ENCODE measurements around the gene HOGA1.

DNA sequence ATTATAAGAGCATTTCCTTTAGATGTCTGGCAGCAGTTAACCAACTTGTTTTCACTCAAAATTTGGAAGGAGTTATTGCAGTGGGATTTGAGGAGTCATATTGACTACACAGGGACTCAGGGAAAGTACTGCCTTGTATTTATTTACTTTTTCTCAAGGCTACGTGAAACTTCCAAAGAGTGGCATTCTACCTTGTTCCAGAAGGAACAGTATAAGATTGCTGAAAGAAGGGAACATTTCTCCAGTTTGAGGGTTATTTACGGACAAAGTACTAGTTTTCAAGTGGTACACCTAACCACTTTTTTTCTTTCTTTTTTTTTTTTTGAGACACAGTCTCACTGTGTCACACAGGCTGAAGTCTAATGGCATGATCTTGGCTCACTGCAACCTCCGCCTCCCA, 44.0 kb downstream of the HOGA1 start:
- TF ChIP-seq POLR2A (IDR thresholded peaks at IDR 0.05), result no peak
- TF ChIP-seq, protein P1, sequence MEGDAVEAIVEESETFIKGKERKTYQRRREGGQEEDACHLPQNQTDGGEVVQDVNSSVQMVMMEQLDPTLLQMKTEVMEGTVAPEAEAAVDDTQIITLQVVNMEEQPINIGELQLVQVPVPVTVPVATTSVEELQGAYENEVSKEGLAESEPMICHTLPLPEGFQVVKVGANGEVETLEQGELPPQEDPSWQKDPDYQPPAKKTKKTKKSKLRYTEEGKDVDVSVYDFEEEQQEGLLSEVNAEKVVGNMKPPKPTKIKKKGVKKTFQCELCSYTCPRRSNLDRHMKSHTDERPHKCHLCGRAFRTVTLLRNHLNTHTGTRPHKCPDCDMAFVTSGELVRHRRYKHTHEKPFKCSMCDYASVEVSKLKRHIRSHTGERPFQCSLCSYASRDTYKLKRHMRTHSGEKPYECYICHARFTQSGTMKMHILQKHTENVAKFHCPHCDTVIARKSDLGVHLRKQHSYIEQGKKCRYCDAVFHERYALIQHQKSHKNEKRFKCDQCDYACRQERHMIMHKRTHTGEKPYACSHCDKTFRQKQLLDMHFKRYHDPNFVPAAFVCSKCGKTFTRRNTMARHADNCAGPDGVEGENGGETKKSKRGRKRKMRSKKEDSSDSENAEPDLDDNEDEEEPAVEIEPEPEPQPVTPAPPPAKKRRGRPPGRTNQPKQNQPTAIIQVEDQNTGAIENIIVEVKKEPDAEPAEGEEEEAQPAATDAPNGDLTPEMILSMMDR (IDR thresholded peaks at IDR 0.05), result no peak
- no peak for TF ChIP-seq POLR2AphosphoS5 (IDR thresholded peaks at IDR 0.05)
